ENCODE results near the gene SLC6A11.

DNA sequence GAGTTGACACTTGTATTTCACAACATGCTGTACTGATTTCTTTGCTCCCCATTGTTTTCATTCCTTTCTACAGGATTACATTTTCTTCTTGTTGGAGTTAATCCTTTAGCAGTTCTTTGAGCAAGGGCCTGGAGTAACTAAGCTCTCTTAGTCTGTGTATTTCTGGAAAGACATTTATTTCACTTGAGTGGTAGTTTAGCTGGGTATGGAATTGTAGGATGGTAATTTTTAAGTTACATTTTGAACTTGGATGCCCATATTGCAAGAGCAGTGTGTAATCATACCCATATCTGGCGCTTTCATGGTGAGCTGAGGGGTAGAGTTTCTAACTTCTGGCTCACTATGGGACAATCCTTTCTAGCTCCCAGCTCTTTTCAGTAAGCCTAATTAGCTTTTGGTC is 74.6 kb downstream of the SLC6A11 start:
- TF ChIP-seq, protein P1, sequence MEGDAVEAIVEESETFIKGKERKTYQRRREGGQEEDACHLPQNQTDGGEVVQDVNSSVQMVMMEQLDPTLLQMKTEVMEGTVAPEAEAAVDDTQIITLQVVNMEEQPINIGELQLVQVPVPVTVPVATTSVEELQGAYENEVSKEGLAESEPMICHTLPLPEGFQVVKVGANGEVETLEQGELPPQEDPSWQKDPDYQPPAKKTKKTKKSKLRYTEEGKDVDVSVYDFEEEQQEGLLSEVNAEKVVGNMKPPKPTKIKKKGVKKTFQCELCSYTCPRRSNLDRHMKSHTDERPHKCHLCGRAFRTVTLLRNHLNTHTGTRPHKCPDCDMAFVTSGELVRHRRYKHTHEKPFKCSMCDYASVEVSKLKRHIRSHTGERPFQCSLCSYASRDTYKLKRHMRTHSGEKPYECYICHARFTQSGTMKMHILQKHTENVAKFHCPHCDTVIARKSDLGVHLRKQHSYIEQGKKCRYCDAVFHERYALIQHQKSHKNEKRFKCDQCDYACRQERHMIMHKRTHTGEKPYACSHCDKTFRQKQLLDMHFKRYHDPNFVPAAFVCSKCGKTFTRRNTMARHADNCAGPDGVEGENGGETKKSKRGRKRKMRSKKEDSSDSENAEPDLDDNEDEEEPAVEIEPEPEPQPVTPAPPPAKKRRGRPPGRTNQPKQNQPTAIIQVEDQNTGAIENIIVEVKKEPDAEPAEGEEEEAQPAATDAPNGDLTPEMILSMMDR (conservative IDR thresholded peaks at IDR 0.05): no peak
- TF ChIP-seq EZH2 (IDR thresholded peaks at IDR 0.05; ENCODE audit: low read depth): no peak
